HG03280 (cell line): ENCODE data around the gene PITPNC1.
"Not testable (repeated sequence)": the region's sequence is repeated elsewhere in the genome, so short reads cannot be mapped to it uniquely, and the experiment has no call there.

ENCODE experiments used
- ATAC-seq: cut with Tn5 transposase; IDR thresholded peaks from one replicate; pipeline ENCODE4 v1.9.1; 2021; ENCODE audit warnings: mild to moderate bottlenecking, moderate library complexity; ENCODE audit not compliant: unreplicated experiment

Gene PITPNC1

GRCh38 chr17:67504182-67504581 is 127.1 kb downstream of the PITPNC1 start:
- no peak for ATAC-seq

GRCh38 chr17:67506966-67507365 is 129.9 kb downstream of the PITPNC1 start:
- no peak for ATAC-seq

GRCh38 chr17:67509390-67510287 is 132.6 kb downstream of the PITPNC1 start:
- no peak for ATAC-seq

- no peak for ATAC-seq
Measured at GRCh38 chr17:67511012-67511411, 133.9 kb downstream of the PITPNC1 start.

GRCh38 chr17:67511804-67512203 is 134.7 kb downstream of the PITPNC1 start:
- no peak for ATAC-seq

GRCh38 chr17:67514998-67515397 is 137.9 kb downstream of the PITPNC1 start:
- peak; percentile 72 for ATAC-seq

GRCh38 chr17:67515490-67516083 is 138.5 kb downstream of the PITPNC1 start:
- no peak for ATAC-seq

GRCh38 chr17:67516571-67516970 is 139.5 kb downstream of the PITPNC1 start:
- not testable (repeated sequence) for ATAC-seq

- ATAC-seq, result no peak
Measured at GRCh38 chr17:67517325-67517724, 140.2 kb downstream of the PITPNC1 start.

GRCh38 chr17:67518876-67519275 is 141.8 kb downstream of the PITPNC1 start:
- ATAC-seq, result no peak

GRCh38 chr17:67519801-67520251 is 142.7 kb downstream of the PITPNC1 start:
- no peak for ATAC-seq

- no peak for ATAC-seq
Measured at GRCh38 chr17:67520252-67520906, 143.3 kb downstream of the PITPNC1 start.

- ATAC-seq, result no peak
Measured at GRCh38 chr17:67520916-67521774, 144.1 kb downstream of the PITPNC1 start.

- ATAC-seq, result no peak
Measured at GRCh38 chr17:67521775-67522069, 144.6 kb downstream of the PITPNC1 start.

GRCh38 chr17:67523101-67523500 is 146.0 kb downstream of the PITPNC1 start:
- ATAC-seq, result no peak

- ATAC-seq, result no peak
Measured at GRCh38 chr17:67525239-67526135, 148.4 kb downstream of the PITPNC1 start.

- no peak for ATAC-seq
Measured at GRCh38 chr17:67526700-67527099, 149.6 kb downstream of the PITPNC1 start.

- no peak for ATAC-seq
Measured at GRCh38 chr17:67528751-67529436, 151.8 kb downstream of the PITPNC1 start.

- ATAC-seq, result peak; percentile 85
Measured at GRCh38 chr17:67531291-67531690, 154.2 kb downstream of the PITPNC1 start.
